Measurements from ENCODE around the gene NDUFAF5.

NDUFAF5 gene

DNA sequence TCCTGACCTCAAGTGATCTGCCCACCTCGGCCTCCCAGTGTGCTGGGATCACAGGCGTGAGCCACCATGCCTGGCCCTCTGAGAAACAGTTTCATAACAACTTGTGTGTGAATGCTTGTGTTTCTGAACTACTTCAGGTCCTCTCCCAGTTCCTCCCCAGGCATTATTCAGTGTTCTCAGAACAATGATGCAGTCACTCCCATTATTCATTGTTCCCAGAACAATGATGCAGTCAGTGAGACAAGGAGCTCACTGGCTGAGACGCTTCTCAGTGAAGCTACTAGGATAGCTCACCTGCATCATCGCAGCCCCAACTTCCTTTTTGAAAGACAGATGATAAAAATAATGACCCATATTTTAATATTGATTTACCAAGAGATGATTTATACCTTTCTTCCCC, 71.5 kb downstream of the NDUFAF5 start:
- H3K4me3 ChIP-seq (ENCODE audit: low read length), result no peak overlapping the region
- no peak for TF ChIP-seq CTCF (IDR thresholded peaks at IDR 0.05; ENCODE audit: insufficient read depth, low read depth, low read length, missing control alignments)
- DNase-seq (ENCODE audit: low read depth), result peak; percentile 58

DNA sequence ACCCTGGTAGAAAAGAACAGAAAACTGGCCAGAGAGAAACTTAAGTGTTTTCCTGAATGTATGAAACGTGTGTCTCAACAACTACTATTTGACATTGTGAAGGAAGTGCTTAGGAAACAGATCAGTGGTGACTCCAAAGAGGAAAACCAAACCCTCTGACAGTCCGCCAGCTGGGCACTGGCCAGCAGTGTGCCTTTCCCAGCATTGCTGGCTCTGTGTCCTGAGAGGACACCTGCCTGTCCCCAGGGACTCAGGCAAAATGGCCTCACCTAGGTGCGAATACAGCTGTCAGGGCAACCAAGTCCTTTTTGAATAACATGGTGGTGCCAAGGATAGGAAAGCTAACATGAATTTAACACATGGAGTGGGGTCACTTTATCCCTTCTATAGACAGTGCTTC, 72.5 kb downstream of the NDUFAF5 start:
- no peak for TF ChIP-seq CTCF (IDR thresholded peaks at IDR 0.05; ENCODE audit: insufficient read depth, low read depth, low read length, missing control alignments)
- no peak for DNase-seq (ENCODE audit: low read depth)
- no peak overlapping the region for H3K4me3 ChIP-seq (ENCODE audit: low read length)

DNA sequence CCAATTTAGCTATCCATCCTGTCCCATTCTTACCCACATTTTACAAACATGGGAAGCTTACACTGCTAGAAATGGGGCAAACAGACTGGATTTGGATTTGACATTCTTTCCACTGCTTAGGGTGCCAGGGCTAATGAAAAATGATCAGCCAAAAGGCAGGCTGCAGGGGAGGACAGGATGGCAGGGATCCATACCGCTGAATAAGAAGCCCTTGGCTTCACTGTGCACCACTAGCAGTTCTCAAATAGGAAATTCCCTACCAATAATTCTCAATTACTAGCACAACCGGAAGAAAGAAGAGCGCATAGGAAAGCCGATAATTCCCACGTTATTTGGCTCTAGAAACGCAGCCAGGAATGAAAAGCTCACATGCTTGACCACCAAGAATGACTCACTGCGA, 73.1 kb downstream of the NDUFAF5 start:
- no peak overlapping the region for H3K4me3 ChIP-seq (ENCODE audit: low read length)
- no peak for DNase-seq (ENCODE audit: low read depth)
- no peak for TF ChIP-seq CTCF (IDR thresholded peaks at IDR 0.05; ENCODE audit: insufficient read depth, low read depth, low read length, missing control alignments)

- no peak for TF ChIP-seq CTCF (IDR thresholded peaks at IDR 0.05; ENCODE audit: insufficient read depth, low read depth, low read length, missing control alignments)
- peak; percentile 40 for DNase-seq (ENCODE audit: low read depth)
- no peak overlapping the region for H3K4me3 ChIP-seq (ENCODE audit: low read length)
These were observed 73.6 kb downstream of the NDUFAF5 start for GRCh38 chr20:13858439-13858838.

DNA sequence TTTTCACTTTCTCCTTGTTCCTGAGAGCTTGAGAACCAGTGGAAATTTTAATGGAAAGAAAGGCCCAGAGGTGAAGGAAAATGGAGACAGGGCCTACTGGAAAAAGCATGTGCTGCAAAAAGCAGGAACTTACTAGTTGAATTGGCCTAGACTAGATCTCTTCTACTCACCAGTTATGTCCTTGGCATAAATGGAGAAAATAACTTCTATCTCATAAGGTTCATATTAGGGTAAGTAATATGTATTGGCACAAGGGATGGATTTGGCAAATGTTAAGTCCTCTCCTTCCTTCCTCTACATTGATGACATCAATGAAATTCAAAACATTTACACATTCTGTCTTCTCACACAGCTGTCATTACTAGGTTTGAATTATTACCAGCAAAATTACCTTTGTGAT, 74.0 kb downstream of the NDUFAF5 start:
- no peak overlapping the region for H3K4me3 ChIP-seq (ENCODE audit: low read length)
- DNase-seq (ENCODE audit: low read depth), result no peak
- no peak for TF ChIP-seq CTCF (IDR thresholded peaks at IDR 0.05; ENCODE audit: insufficient read depth, low read depth, low read length, missing control alignments)

- DNase-seq (ENCODE audit: low read depth), result no peak
- no peak for TF ChIP-seq CTCF (IDR thresholded peaks at IDR 0.05; ENCODE audit: insufficient read depth, low read depth, low read length, missing control alignments)
- H3K4me3 ChIP-seq (ENCODE audit: low read length), result no peak overlapping the region
These were observed 77.4 kb downstream of the NDUFAF5 start for GRCh38 chr20:13862245-13862644.

DNA sequence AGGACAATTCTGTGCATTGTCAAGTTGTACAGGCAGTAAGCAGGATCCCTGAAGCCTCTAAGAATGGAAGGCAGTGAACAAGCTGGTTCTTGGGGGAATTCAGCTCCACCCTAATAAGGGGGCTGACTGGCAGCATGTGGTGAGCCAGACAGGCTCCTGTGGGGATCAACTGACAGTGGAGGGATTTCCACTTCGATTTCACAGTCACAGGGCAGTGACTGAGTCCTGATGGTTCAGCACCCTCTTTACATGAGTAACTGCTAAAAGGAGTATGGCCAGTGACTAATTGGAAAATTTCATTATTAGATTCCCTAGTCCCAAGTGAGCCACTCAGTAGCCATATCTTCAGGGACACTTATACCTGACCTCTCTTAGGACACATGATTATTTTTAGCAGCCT, 78.4 kb downstream of the NDUFAF5 start:
- DNase-seq (ENCODE audit: low read depth), result no peak
- TF ChIP-seq CTCF (IDR thresholded peaks at IDR 0.05; ENCODE audit: insufficient read depth, low read depth, low read length, missing control alignments), result no peak

More for the DNA sequence above, 78.4 kb downstream of the NDUFAF5 start:
- H3K4me3 ChIP-seq (ENCODE audit: low read length), result no peak overlapping the region
